KOPT-K1 (cell line): ENCODE results near the gene GRK7.
"Not testable (repeated sequence)": the region's sequence is repeated elsewhere in the genome, so short reads cannot be mapped to it uniquely, and the experiment has no call there.

Source experiments
- H3K27ac ChIP-seq: fragments of 200-600 bp; sonication (generic); 2 replicates; pipeline ENCODE4 v1.5.1; 2016; ENCODE audit warnings: antibody characterized with exemption, mild to moderate bottlenecking, low read depth, low read length; ENCODE audit not compliant: poor library complexity, severe bottlenecking
- H3K36me3 ChIP-seq: fragments of 200-600 bp; sonication (generic); 2 replicates; pipeline ENCODE4 v1.5.1; 2017; ENCODE audit warnings: antibody characterized with exemption, mild to moderate bottlenecking, low read length, moderate library complexity; ENCODE audit not compliant: insufficient read depth
- H3K9me3 ChIP-seq: fragments of 200-600 bp; sonication (generic); 2 replicates; pipeline ENCODE4 v1.5.1; 2017; ENCODE audit warnings: antibody characterized with exemption, low read length, mild to moderate bottlenecking; ENCODE audit not compliant: insufficient read depth, poor library complexity, severe bottlenecking

GRK7 gene

DNA sequence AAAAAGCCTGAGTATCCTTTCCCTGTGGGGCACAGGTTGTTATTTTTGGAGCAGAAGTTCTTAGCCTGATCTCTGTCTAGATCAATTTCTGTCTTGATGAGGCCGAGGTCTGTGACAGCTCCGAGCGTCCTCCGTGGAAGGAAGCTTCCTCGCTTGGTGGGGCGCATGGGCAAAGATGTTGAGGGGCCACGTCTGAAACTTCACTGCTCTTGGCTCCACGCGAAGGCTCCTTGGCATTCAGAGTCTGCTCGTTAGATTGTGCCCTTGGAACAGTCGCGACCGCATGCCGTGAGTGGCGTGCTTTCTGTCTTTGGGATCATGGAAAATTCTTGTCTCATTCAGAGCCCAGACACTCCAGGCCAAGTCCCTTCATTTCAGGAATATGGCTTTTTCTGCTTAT is 13.7 kb downstream of the GRK7 start:
- Histone ChIP-seq H3K9me3 (no peaks in the 10 kb centered on the region), H3K36me3 (no peaks in the 10 kb centered on the region), H3K27ac (no peak overlapping the region)

DNA sequence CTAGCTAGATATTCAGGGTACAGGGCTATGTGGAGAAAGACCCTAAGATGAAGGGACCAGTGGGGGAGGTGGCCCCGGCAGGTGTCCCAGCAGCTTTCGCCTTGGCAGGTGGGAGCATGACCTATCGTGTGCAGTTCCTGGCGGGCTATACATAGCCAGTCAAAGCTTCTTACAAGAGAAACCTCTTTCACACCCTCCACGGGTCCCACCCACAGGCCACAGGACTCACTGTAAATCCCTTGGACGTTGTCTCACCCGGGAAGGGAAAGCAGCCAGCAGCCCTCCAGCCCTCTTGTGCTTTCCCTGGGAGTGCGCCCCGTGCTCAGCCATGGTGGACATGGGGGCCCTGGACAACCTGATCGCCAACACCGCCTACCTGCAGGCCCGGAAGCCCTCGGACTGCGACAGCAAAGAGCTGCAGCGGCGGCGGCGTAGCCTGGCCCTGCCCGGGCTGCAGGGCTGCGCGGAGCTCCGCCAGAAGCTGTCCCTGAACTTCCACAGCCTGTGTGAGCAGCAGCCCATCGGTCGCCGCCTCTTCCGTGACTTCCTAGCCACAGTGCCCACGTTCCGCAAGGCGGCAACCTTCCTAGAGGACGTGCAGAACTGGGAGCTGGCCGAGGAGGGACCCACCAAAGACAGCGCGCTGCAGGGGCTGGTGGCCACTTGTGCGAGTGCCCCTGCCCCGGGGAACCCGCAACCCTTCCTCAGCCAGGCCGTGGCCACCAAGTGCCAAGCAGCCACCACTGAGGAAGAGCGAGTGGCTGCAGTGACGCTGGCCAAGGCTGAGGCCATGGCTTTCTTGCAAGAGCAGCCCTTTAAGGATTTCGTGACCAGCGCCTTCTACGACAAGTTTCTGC is 15.0 kb downstream of the GRK7 start:
- no peaks in the 10 kb centered on the region for H3K36me3 ChIP-seq
- H3K27ac ChIP-seq, result no peak overlapping the region
- H3K9me3 ChIP-seq, result no peaks in the 10 kb centered on the region

DNA sequence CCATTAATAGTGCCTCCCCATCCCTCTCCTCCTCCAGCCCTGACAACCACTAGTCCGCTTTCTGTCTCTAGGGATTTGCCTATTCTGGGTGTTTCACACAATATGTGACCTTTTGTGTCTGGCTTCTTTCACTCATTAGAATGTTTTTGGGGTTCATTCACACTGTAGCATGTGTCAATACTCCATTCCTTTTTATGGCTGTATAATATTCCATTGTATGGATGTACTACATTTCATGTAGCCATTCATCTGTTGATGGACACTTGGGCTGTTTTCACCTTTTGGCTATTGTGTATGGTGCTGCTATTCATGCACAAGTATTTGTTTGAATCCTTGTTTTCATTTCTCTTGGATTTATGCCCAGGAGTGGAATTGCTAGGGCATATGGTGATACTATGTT is 16.5 kb downstream of the GRK7 start:
- Histone ChIP-seq H3K36me3 (no peaks in the 10 kb centered on the region), H3K27ac (no peak overlapping the region), H3K9me3 (no peaks in the 10 kb centered on the region)

DNA sequence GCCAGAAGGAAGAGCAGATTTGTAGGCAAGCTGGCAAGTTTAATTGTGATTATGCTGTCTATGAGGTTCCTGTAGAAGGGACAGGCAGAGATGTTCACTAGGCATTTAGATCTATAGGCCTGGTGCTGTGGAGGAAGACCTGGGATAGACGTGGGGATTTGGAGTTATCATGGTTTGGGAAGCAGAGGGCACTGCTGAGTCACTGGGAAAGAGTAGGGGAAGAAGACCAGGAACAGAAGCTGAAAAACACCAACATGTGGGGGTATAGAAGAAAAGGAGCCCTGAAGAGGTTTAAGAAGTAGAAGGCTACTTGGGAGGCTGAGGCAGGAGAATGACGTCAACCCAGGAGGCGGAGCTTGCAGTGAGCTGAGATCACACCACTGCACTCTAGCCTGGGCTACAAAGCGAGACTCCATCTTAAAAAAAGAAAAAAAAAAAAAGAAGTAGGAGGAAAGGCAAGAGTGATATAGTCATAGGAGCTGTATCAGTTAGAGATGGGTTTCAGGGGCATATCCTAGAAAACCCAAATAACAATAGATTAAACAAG is 19.3 kb downstream of the GRK7 start:
- no peak overlapping the region for H3K27ac ChIP-seq
- no peaks in the 10 kb centered on the region for H3K9me3 ChIP-seq
- no peaks in the 10 kb centered on the region for H3K36me3 ChIP-seq

DNA sequence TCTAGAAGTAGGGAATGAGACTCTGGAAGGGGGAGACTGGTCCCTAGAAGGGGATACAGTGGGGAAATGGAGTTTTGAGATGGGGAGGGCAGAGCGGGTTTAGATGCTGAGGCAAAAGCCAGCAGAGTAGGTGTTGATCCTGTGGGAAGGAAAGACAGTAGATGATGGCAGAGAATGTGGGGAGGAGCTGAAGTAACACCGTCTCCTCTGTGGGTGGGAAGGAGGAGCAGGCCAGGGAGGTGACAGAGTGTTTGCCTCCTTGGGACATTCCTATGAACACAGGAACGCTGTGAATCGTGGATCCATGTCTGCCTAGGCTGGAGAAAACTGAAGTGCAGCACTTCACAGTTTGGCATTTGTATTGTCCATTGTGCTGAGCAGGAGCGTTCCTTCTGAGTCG is 20.4 kb downstream of the GRK7 start:
- H3K36me3 ChIP-seq, result no peaks in the 10 kb centered on the region
- no peak overlapping the region for H3K27ac ChIP-seq
- H3K9me3 ChIP-seq, result no peaks in the 10 kb centered on the region

DNA sequence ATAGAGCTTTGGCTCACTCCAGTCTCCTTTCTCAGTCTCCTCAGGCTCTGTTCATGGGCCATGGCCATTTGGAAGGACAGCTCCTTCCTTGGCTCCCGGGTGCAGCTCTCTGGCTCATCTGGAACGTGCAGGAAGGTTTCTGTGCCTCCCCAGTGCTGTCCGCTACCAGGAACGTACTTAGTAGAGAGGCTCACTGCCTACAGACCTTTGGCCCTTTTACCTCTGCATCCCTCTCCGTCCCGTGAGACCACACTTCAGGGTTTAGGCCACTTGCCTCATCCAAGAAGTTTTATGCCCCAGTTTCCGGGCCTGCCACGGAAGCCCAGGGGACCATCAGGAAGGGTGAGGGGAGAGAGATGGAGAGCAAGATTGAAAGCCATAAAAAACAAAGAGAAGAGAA is 20.9 kb downstream of the GRK7 start:
- H3K27ac ChIP-seq, result no peak overlapping the region
- no peaks in the 10 kb centered on the region for H3K9me3 ChIP-seq
- no peaks in the 10 kb centered on the region for H3K36me3 ChIP-seq

DNA sequence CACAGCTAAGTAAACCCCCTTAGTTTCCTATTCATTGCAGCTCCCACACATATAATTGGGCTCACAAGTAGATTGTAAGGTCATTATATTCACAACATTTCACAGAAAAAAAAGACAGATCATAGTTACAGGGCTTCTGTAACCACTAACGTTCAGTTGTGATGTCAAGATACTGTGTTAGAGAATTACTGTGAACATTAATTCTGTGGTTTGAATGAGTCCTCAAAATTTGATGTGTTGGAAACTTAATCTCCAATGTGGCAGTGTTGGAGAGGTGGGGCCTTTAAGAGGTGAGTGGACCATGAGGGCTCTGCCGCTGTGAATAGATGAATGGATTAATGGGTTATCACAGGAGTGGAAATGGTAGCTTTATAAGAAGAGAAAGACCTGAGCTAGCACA is 21.3 kb downstream of the GRK7 start:
- Histone ChIP-seq H3K9me3 (no peaks in the 10 kb centered on the region), H3K27ac (no peak overlapping the region), H3K36me3 (no peaks in the 10 kb centered on the region)

DNA sequence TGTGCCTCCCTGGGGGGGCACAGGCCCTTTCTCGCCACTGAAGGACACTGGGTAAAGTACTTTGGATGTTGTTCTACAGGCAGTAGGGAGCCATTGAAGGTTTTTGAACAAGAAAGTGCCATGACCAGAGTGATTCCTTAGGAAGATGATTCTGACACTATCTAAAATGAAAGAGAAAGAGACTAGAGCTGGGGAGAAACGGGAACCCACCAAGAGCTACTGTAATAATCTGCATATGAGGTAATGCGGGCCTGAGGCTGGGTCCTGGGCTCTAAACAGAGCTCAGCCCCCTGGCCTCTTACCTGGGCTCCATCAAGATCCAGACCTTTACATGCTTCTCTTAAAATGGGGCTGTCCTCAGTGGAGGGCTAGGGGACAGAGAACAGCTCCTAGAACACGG is 24.9 kb downstream of the GRK7 start:
- Histone ChIP-seq H3K9me3 (no peaks in the 10 kb centered on the region), H3K27ac (no peak overlapping the region), H3K36me3 (no peaks in the 10 kb centered on the region)

DNA sequence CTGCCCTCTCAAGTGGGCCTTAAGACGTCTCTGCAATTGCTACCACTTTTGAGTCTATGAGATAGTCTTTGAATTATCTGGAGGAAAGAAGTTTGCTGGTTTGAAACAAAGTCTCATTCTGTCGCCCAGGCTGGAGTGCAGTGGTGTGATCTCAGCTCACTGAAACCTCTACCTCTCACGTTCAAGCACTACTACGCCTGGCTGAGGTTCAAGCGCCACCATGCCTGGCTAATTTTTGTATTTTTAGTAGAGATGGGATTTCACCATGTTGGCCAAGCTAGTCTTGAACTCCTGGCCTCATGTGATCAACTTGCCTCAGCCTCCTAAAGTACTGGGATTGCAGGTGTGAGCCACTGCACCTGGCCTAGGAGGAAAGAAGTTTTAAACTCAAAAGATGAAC is 25.5 kb downstream of the GRK7 start:
- not testable (repeated sequence) for H3K27ac ChIP-seq, H3K36me3 ChIP-seq, H3K9me3 ChIP-seq

DNA sequence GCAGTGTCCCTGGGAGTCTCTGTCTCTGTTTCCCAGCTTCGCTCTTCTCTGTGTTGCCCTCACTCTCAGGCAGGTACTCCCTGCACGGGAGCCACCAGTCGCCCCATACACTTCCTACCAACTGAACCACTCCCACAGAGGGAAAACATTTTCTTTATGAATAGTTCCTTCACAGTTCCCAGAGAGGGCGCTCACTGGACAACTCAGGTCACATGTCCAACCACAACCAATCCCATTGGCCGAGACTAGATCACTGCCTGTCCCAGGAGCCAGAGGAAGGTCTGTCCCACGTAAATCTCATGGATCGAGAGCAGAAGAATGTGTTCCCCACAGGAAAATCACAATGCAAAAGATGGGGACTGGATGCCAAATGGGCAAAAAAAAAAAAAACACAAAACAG is 26.1 kb downstream of the GRK7 start:
- Histone ChIP-seq H3K27ac (no peak overlapping the region), H3K36me3 (no peaks in the 10 kb centered on the region)

DNA sequence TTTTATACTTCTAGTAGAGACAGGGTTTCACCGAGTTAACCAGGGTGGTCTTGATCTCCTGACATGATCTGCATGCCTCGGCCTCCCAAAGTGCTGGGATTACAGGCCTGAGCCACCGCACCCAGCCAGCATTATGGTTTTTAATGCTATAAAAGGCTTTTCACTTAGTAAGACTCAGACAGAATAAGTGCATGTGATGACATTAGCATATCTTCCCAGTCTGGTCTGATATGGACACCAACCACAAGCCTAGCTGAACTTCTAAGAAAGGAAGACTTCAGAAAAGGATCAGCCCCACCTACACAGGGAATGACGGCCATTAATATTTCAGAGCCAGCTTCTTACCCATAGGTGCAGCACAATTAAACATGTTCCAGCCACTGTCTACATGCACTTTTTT is 27.0 kb downstream of the GRK7 start:
- Histone ChIP-seq H3K36me3 (no peaks in the 10 kb centered on the region), H3K9me3 (no peaks in the 10 kb centered on the region), H3K27ac (no peak overlapping the region)

More for the DNA sequence above, 26.1 kb downstream of the GRK7 start:
- H3K9me3 ChIP-seq, result no peaks in the 10 kb centered on the region

DNA sequence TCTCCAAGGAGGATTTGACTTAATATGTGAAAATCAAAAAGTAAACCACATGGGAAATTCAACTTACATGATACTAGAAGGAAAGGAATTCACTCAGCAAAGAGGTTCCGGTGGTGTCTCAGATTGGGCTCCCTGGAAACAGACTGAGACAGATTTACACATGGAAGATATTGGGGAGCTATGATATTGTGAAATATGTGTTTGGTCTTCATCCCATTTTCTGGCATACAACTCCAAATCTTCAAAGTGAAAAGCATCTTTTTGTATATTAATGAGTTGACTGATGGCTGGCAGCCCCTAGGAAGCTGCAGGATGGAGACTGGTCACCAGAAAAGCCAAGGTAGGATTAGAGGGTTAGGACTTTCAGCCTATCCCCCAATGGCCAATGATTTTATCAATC is 29.3 kb downstream of the GRK7 start:
- Histone ChIP-seq H3K27ac (no peak overlapping the region), H3K36me3 (no peaks in the 10 kb centered on the region), H3K9me3 (no peaks in the 10 kb centered on the region)

DNA sequence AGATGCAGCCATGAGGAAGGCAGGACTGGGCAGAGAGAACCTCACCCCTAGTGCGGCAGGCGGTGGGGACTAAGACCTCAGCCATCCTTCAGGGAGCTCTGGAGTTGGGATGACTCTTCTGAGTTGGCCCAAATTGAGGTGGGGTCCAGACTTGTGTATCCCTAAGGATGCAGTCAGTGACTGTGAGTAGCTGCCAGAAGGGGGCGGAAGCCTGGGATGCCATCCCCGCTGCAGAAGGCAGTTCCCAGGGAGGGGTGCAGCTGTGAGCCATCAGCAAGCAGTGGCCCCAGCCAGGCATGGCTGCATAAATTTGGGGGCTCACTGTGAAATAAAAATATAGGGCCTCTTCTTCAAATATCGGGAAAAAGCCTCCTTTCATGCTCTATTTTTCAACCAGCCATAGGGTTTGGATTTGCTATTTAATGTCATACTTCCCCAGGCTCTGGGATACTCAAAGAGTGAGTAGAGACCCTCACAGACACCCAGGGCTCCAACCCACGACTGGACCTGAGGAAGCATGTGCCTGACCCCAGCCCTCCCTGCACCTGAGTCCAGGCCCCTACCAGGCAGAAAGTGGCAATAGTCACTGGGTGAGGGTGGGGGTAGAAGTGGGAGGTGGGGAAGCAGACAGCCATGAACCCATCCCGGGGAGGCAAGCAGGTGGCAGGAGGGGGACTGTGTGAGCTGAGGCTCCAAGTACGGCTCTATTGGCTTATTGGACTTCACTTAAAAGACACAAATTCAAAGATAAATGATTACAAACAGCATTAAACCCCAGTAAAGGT is 30.5 kb downstream of the GRK7 start:
- Histone ChIP-seq H3K27ac (peak overlapping the region; percentile 97), H3K36me3 (no peaks in the 10 kb centered on the region), H3K9me3 (no peaks in the 10 kb centered on the region)

DNA sequence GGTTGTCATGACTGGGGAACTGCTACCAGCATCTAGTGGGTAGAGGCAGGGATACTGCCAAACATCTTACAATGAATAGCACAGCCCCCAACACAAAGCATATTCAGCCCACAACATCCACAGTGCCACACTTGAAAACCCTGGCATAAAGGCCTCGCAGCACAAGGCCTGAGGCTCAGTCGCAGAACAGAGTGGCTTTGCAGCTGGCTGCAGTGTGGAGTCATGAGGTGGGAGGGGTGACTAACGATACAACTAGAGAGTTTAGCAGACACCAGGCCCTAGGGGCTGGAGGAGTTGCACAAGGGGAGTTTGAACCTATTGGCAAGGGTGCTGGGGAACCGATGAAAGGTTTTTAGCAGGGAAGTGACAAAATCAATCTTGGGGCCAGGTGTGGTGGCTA is 32.1 kb downstream of the GRK7 start:
- Histone ChIP-seq H3K36me3 (no peaks in the 10 kb centered on the region), H3K27ac (peak overlapping the region; percentile 97), H3K9me3 (no peaks in the 10 kb centered on the region)

DNA sequence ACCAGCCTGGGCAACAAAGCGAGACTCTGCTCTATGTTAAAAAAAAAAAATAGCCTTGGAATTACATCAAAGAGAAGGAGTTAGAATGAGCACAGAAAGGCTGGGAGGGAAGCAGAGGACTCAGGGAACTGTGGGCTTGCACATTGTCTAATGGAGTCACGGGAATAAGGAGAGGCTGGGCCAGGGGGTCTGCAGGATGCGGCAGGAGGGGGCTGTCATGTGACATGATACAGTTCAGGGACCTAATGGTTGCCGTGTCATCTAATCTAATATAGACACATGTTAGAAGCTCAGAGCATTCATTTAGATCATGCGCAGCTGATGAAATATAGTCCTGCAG is 32.5 kb downstream of the GRK7 start:
- peak overlapping the region; percentile 97 for H3K27ac ChIP-seq
- no peaks in the 10 kb centered on the region for H3K9me3 ChIP-seq
- no peaks in the 10 kb centered on the region for H3K36me3 ChIP-seq
